HEK293 (cell line): ENCODE results near the gene MAPK8IP3.

ENCODE experiments used
- BCL11A ChIP-seq: fragments of 450-650 bp; formaldehyde crosslinking; IDR thresholded peaks from 2 replicates; pipeline ENCODE4 v1.5.1; 2016; ENCODE audit warnings: low read depth, missing biosample characterization, missing genetic modification characterization
- TCF7L2 ChIP-seq: IDR thresholded peaks from 2 replicates; pipeline ENCODE4 v1.6.1; 2011; ENCODE audit warnings: low read depth, mild to moderate bottlenecking, inconsistent platforms, low read length, moderate library complexity, borderline replicate concordance
- ZNF146 ChIP-seq: fragments of 450-650 bp; formaldehyde crosslinking; IDR thresholded peaks from 2 replicates; pipeline ENCODE4 v1.5.1; 2016; ENCODE audit warnings: missing biosample characterization, missing genetic modification characterization
- ZNF501 ChIP-seq: fragments of 450-650 bp; formaldehyde crosslinking; IDR thresholded peaks from 2 replicates; pipeline ENCODE4 v1.5.1; 2016; ENCODE audit warnings: missing biosample characterization, missing genetic modification characterization
- TF ChIP-seq, protein P1 (sequence below): fragments of 450-650 bp; formaldehyde crosslinking; IDR thresholded peaks from 2 replicates; pipeline ENCODE4 v1.5.1; 2016; ENCODE audit warnings: missing biosample characterization, missing genetic modification characterization

DNA sequence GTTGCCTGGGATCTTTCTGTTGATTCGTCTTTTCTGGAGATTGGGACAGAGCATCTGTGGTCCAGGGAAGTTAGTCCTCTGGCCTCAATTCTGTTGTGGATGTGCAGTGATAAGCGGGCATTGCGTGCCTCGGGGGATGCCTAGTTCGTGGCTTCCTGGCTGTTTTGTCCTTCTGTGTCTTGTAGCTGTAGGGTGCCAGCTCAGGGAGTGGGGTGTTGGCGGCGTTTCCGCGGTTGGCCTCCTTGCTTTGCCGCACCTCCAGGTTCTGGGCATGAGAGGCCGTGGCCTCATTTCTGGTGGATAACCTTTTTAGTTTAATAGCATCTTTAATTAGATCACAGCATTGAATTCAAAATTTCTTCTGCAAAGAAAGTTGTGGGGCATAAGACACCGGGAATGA, 29.3 kb upstream of the MAPK8IP3 start:
- TF ChIP-seq, protein P1, sequence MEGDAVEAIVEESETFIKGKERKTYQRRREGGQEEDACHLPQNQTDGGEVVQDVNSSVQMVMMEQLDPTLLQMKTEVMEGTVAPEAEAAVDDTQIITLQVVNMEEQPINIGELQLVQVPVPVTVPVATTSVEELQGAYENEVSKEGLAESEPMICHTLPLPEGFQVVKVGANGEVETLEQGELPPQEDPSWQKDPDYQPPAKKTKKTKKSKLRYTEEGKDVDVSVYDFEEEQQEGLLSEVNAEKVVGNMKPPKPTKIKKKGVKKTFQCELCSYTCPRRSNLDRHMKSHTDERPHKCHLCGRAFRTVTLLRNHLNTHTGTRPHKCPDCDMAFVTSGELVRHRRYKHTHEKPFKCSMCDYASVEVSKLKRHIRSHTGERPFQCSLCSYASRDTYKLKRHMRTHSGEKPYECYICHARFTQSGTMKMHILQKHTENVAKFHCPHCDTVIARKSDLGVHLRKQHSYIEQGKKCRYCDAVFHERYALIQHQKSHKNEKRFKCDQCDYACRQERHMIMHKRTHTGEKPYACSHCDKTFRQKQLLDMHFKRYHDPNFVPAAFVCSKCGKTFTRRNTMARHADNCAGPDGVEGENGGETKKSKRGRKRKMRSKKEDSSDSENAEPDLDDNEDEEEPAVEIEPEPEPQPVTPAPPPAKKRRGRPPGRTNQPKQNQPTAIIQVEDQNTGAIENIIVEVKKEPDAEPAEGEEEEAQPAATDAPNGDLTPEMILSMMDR (tag by site-specific recombination) = no peak
- TF ChIP-seq BCL11A (no peak), TCF7L2 (no peak), ZNF146 (tag by site-specific recombination) (no peak), ZNF501 (tag by site-specific recombination) (no peak)
